Temporal lobe (tissue), 2 donors: ENCODE measurements around the gene HECTD1. TPM values are rescaled to one million over a fixed set of nuclear protein-coding genes. Genes with fewer than 3 reads are reported as not detected.

ENCODE experiments used
- small RNA-seq: library from RNA; depleted of rRNA; stranded (forward); fragments of <200 nt; gene quantifications from one replicate; pipeline ENCODE3, GENCODE V24; 2014; ENCODE audit warnings: low replicate concordance
- total RNA-seq: library from RNA; depleted of rRNA; stranded (reverse); fragments of >200 nt; gene quantifications from one replicate; pipeline ENCODE4 v1.2.3, GENCODE V29; 2014

HECTD1 gene
- total RNA-seq, 1 donor from 2014 or later, result 307 TPM

Small RNA genes within 50 kb of the gene (small RNA-seq; reads per million reads assigned to genes)
- gene RF00019 (not detected), gene RNU6-541P (not detected)

Other genes starting within 250 kb of the HECTD1 start
- gene AP4S1, start 182.1 kb downstream of the HECTD1 start, total RNA-seq, result 19.9 TPM
- gene STRN3, start 181.4 kb downstream of the HECTD1 start, total RNA-seq, result 74.3 TPM
- 22.4 TPM for gene HEATR5A, start 212.8 kb upstream of the HECTD1 start, total RNA-seq
- 28.8 TPM for gene DTD2, start 249.7 kb upstream of the HECTD1 start, total RNA-seq